Left ventricle myocardium inferior (tissue), 1 donor: ENCODE data around the gene CNOT8. TPM values are rescaled to one million over a fixed set of nuclear protein-coding genes. Genes with fewer than 3 reads are reported as not detected.

ENCODE experiments used
- DNase-seq: peaks from one replicate; pipeline ENCODE4 v3.0.0-alpha.2; 2020
- H3K27ac ChIP-seq: fragments of 200-600 bp; replicated peaks from 2 replicates; pipeline ENCODE4 v1.8.0; 2021
- H3K27me3 ChIP-seq: fragments of 200-600 bp; 2 replicates; pipeline ENCODE4 v1.8.0; 2021; ENCODE audit warnings: low read depth
- H3K36me3 ChIP-seq: fragments of 200-600 bp; 2 replicates; pipeline ENCODE4 v1.8.0; 2021
- H3K4me1 ChIP-seq: fragments of 200-600 bp; 2 replicates; pipeline ENCODE4 v1.8.0; 2021
- H3K4me3 ChIP-seq: fragments of 200-600 bp; 2 replicates; pipeline ENCODE4 v1.8.0; 2021; ENCODE audit warnings: mild to moderate bottlenecking, moderate library complexity
- H3K9me3 ChIP-seq: fragments of 200-600 bp; replicated peaks from 2 replicates; pipeline ENCODE4 v1.8.0; 2021
- intact Hi-C: fragments of 100-400 bp; cut with micrococcal nuclease; formaldehyde crosslinking; loops from one replicate; pipeline ENCODE4 v1.11.0; 2022
- microRNA-seq: library from miRNA; unstranded; fragments of <30 nt; microRNA quantifications from one replicate; pipeline ENCODE4 v1.2.0, GENCODE V29; 2020
- total RNA-seq: library from RNA; stranded (reverse); fragmentation: NEBNext Ultra II Directional; extraction: Animal tissue kit (Norgen Biotek cat#: 25700); gene quantifications from one replicate; pipeline ENCODE4 v1.2.1, GENCODE V29; 2021
- TF ChIP-seq, protein P1 (sequence below): fragments of 200-600 bp; IDR thresholded peaks from 2 replicates; pipeline ENCODE4 v1.8.0; 2021; ENCODE audit warnings: antibody characterized with exemption, mild to moderate bottlenecking, borderline replicate concordance
- donor health status: DM: no; HTN: yes; CAD: no; lungs with severe emphysema.

Gene CNOT8
- total RNA-seq, 1 donor from 2014 or later, result 23.3 TPM

DNA sequence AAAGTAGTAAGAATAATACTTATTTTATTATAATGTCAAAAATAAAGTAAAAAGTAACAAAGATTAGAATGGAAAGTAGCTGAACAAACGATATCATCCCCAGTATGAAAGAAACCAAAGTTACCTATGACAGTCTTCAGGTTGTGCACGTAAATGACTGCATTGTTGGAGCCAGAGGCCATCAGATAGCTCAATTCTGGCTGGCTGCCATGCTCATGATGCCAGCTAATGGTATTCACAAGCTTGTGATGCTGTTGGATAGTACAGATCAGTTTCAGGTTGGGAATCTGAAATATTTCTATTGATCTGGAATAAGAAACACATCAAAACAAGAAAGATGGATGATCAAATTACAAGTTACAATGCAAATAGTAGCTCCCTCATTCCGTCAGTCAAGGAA lies 58.4 kb downstream of the CNOT8 start:
- Histone ChIP-seq H3K27ac (no peak overlapping the region), H3K4me1 (no peaks in the 10 kb centered on the region), H3K27me3 (no peaks in the 10 kb centered on the region), H3K36me3 (peaks cover 94% of the 10 kb centered on the region), H3K4me3 (no peak overlapping the region), H3K9me3 (no peaks in the 10 kb centered on the region)
- TF ChIP-seq, protein P1, sequence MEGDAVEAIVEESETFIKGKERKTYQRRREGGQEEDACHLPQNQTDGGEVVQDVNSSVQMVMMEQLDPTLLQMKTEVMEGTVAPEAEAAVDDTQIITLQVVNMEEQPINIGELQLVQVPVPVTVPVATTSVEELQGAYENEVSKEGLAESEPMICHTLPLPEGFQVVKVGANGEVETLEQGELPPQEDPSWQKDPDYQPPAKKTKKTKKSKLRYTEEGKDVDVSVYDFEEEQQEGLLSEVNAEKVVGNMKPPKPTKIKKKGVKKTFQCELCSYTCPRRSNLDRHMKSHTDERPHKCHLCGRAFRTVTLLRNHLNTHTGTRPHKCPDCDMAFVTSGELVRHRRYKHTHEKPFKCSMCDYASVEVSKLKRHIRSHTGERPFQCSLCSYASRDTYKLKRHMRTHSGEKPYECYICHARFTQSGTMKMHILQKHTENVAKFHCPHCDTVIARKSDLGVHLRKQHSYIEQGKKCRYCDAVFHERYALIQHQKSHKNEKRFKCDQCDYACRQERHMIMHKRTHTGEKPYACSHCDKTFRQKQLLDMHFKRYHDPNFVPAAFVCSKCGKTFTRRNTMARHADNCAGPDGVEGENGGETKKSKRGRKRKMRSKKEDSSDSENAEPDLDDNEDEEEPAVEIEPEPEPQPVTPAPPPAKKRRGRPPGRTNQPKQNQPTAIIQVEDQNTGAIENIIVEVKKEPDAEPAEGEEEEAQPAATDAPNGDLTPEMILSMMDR, result no peak
- DNase-seq, result no peak
- intact Hi-C loops, result no loop called here

DNA sequence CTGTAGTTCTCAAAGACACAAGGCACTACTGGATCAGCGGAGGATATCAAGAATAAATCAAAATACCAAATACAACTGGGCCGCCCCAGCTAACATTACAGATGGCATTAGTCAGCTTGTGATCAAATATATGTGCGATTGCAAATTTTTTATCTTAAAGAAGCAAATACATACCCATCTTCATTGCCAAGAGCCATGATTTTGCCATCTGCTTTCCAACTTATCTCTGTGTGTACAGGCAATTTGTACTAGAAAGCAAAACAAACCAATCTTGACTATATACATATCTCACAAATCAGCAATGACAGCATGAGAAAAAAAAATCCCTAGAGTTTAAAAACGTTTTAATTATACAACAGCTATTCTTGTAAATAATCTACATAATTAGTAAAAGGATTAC lies 59.3 kb downstream of the CNOT8 start:
- TF ChIP-seq, protein P1, result no peak
- no peak for DNase-seq
- Histone ChIP-seq H3K27ac (no peak overlapping the region), H3K27me3 (no peaks in the 10 kb centered on the region), H3K36me3 (peaks cover 94% of the 10 kb centered on the region), H3K4me3 (no peak overlapping the region), H3K4me1 (no peaks in the 10 kb centered on the region), H3K9me3 (no peaks in the 10 kb centered on the region)
- intact Hi-C loops, result no loop called here

GRCh38 chr5:154923441-154924430 lies 65.3 kb downstream of the CNOT8 start:
- intact Hi-C loops, result no loop called here
- Histone ChIP-seq H3K9me3 (no peaks in the 10 kb centered on the region), H3K27me3 (no peaks in the 10 kb centered on the region), H3K4me3 (no peak overlapping the region), H3K4me1 (no peaks in the 10 kb centered on the region), H3K27ac (no peak overlapping the region), H3K36me3 (peaks cover 97% of the 10 kb centered on the region)
- DNase-seq, result no peak
- TF ChIP-seq, protein P1, result no peak

Small RNA genes lying within 50 kb of the gene (microRNA-seq; reads per million reads assigned to microRNA genes)
- not detected for gene MIR378H

Other genes with a start within 250 kb of the CNOT8 start
- 148 TPM for gene LARP1, start 103.2 kb upstream of the CNOT8 start, total RNA-seq
- gene FAXDC2, start 8.0 kb upstream of the CNOT8 start, total RNA-seq, result 23.5 TPM
- gene GEMIN5, start 79.6 kb downstream of the CNOT8 start, total RNA-seq, result 14.0 TPM
- 78.4 TPM for gene MRPL22, start 82.4 kb downstream of the CNOT8 start, total RNA-seq
- gene KIF4B, start 155.1 kb downstream of the CNOT8 start, total RNA-seq, result not detected